Measurements from ENCODE around the gene HOXD1. TPM values are rescaled to one million over a fixed set of nuclear protein-coding genes. Genes with fewer than 3 reads are reported as not detected.

HOXD1 gene
- total and polyA plus RNA-seq, 4 experiments from 2014 or later = not detected

GRCh38 chr2:176170602-176171305, 17.7 kb upstream of the HOXD1 start:
- no peak overlapping the region for H3K4me3 Mint-ChIP-seq

DNA sequence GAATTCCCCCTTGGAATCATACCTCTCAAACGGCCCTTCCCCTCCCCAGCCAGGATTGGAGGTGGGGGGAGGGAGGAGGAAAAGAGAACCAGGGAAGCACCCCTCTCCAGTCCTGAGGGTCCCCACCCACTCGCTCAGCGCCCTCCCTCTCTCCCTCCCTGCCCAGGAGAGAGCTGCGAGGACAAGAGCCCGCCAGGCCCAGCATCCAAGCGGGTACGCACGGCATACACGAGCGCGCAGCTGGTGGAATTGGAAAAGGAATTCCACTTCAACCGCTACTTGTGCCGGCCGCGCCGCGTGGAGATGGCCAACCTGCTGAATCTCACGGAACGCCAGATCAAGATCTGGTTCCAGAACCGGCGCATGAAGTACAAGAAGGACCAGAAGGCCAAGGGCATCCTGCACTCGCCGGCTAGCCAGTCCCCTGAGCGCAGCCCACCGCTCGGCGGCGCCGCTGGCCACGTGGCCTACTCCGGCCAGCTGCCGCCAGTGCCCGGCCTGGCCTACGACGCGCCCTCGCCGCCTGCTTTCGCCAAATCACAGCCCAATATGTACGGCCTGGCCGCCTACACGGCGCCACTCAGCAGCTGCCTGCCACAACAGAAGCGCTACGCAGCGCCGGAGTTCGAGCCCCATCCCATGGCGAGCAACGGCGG, 17.0 kb upstream of the HOXD1 start:
- Histone ChIP-seq H3K27me3 (ENCODE audit: insufficient read depth, low read length) (peaks cover 60% of the 10 kb centered on the region), H3K4me1 (ENCODE audit: insufficient read depth, low read length) (no peaks in the 10 kb centered on the region), H3K9me3 (ENCODE audit: control insufficient read depth in 1 of 2, low read length in 2 of 2) (no peaks in the 10 kb centered on the region), H3K27ac (ENCODE audit: low read depth, low read length) (no peak overlapping the region), H3K4me3 (ENCODE audit: low read length in 2 of 2) (no peak overlapping the region), H3K36me3 (ENCODE audit: insufficient read depth, low read length) (no peaks in the 10 kb centered on the region)
- no peak for DNase-seq
- ChIA-PET POLR2A (ENCODE audit: partially characterized antibody) (no interaction called here), CTCF (ENCODE audit: partially characterized antibody) (no interaction called here)
- Mint-ChIP-seq H3K27me3 (peaks cover 55 to 69% of the 10 kb centered on the region in 2 donors), H3K4me3 (no peak overlapping the region), H3K9me3 (peaks cover 0 to 9% (median 2%) of the 10 kb centered on the region in 8 donors), H3K4me1 (peaks cover 3 to 11% (median 10%) of the 10 kb centered on the region in 4 donors), H3K36me3 (no peaks in the 10 kb centered on the region), H3K27ac (no peak overlapping the region)
- intact Hi-C loops (cut with micrococcal nuclease) = no loop called here

More at GRCh38 chr2:176170602-176171305, 17.7 kb upstream of the HOXD1 start:
- ChIA-PET POLR2A (ENCODE audit: partially characterized antibody) (no interaction called here), CTCF (ENCODE audit: partially characterized antibody) (no interaction called here)
- Histone ChIP-seq H3K36me3 (ENCODE audit: insufficient read depth, low read length) (no peaks in the 10 kb centered on the region), H3K9me3 (ENCODE audit: control insufficient read depth in 1 of 2, low read length in 2 of 2) (no peaks in the 10 kb centered on the region), H3K4me3 (ENCODE audit: low read length in 2 of 2) (no peak overlapping the region), H3K4me1 (ENCODE audit: insufficient read depth, low read length) (no peaks in the 10 kb centered on the region), H3K27ac (ENCODE audit: low read depth, low read length) (no peak overlapping the region), H3K27me3 (ENCODE audit: insufficient read depth, low read length) (peaks cover 62% of the 10 kb centered on the region)
- intact Hi-C loops (cut with micrococcal nuclease) = no loop called here
- Mint-ChIP-seq H3K9me3 (peaks cover 0 to 9% (median 2%) of the 10 kb centered on the region in 8 donors), H3K27ac (no peak overlapping the region), H3K4me1 (peaks cover 3 to 11% (median 10%) of the 10 kb centered on the region in 4 donors), H3K27me3 (peaks cover 59 to 67% of the 10 kb centered on the region in 2 donors), H3K36me3 (no peaks in the 10 kb centered on the region)
- DNase-seq = no peak

- H3K4me3 Mint-ChIP-seq = peak overlapping the region in 3 of 8 donors; percentile 36 to 46 (median 41)
- H3K27me3 Mint-ChIP-seq = peaks cover 55 to 69% of the 10 kb centered on the region in 2 donors
- H3K36me3 ChIP-seq (ENCODE audit: insufficient read depth, low read length) = no peaks in the 10 kb centered on the region
- intact Hi-C loops (cut with micrococcal nuclease) = no loop called here
- no peak overlapping the region for H3K27ac ChIP-seq (ENCODE audit: low read depth, low read length)
- peaks cover 0 to 6% (median 2%) of the 10 kb centered on the region in 8 donors for H3K9me3 Mint-ChIP-seq
- POLR2A ChIA-PET (ENCODE audit: partially characterized antibody) = no interaction called here
- CTCF ChIA-PET (ENCODE audit: partially characterized antibody) = no interaction called here
- H3K36me3 Mint-ChIP-seq = no peaks in the 10 kb centered on the region
- H3K27me3 ChIP-seq (ENCODE audit: insufficient read depth, low read length) = peaks cover 60% of the 10 kb centered on the region
- no peaks in the 10 kb centered on the region for H3K4me1 ChIP-seq (ENCODE audit: insufficient read depth, low read length)
- no peak overlapping the region for H3K4me3 ChIP-seq (ENCODE audit: low read length in 2 of 2)
- H3K4me1 Mint-ChIP-seq = peaks cover 3 to 13% (median 11%) of the 10 kb centered on the region in 4 donors
- no peaks in the 10 kb centered on the region for H3K9me3 ChIP-seq (ENCODE audit: control insufficient read depth in 1 of 2, low read length in 2 of 2)
- no peak for DNase-seq
- peak overlapping the region in 1 of 7 donors; percentile 45 for H3K27ac Mint-ChIP-seq
Measured at GRCh38 chr2:176172007-176172894, 16.2 kb upstream of the HOXD1 start.

GRCh38 chr2:176172895-176173566, 15.4 kb upstream of the HOXD1 start:
- Mint-ChIP-seq H3K4me3 (peak overlapping the region in 1 of 8 donors; percentile 36), H3K4me1 (peaks cover 3 to 17% (median 14%) of the 10 kb centered on the region in 4 donors), H3K36me3 (no peaks in the 10 kb centered on the region), H3K27me3 (peaks cover 49 to 67% of the 10 kb centered on the region in 2 donors), H3K9me3 (peaks cover 0 to 5% (median 0%) of the 10 kb centered on the region in 8 donors), H3K27ac (peak overlapping the region in 2 of 7 donors; percentile 45 to 77)
- intact Hi-C loops (cut with micrococcal nuclease) = no loop called here
- Histone ChIP-seq H3K4me3 (ENCODE audit: low read length in 2 of 2) (no peak overlapping the region), H3K9me3 (ENCODE audit: control insufficient read depth in 1 of 2, low read length in 2 of 2) (no peaks in the 10 kb centered on the region), H3K36me3 (ENCODE audit: insufficient read depth, low read length) (no peaks in the 10 kb centered on the region), H3K27me3 (ENCODE audit: insufficient read depth, low read length) (peaks cover 57% of the 10 kb centered on the region), H3K27ac (ENCODE audit: low read depth, low read length) (no peak overlapping the region), H3K4me1 (ENCODE audit: insufficient read depth, low read length) (no peaks in the 10 kb centered on the region)
- no peak for DNase-seq
- ChIA-PET CTCF (ENCODE audit: partially characterized antibody) (no interaction called here), POLR2A (ENCODE audit: partially characterized antibody) (no interaction called here)

GRCh38 chr2:176173567-176174381, 14.7 kb upstream of the HOXD1 start:
- peaks cover 57% of the 10 kb centered on the region for H3K27me3 ChIP-seq (ENCODE audit: insufficient read depth, low read length)

GRCh38 chr2:176174382-176174823, 14.1 kb upstream of the HOXD1 start:
- no peak overlapping the region for H3K27ac ChIP-seq (ENCODE audit: low read depth, low read length)
- no peaks in the 10 kb centered on the region for H3K9me3 ChIP-seq (ENCODE audit: control insufficient read depth in 1 of 2, low read length in 2 of 2)
- H3K4me3 ChIP-seq (ENCODE audit: low read length in 2 of 2) = no peak overlapping the region
- H3K4me1 Mint-ChIP-seq = peaks cover 3 to 22% (median 15%) of the 10 kb centered on the region in 4 donors
- H3K4me1 ChIP-seq (ENCODE audit: insufficient read depth, low read length) = no peaks in the 10 kb centered on the region
- peaks cover 0 to 5% (median 0%) of the 10 kb centered on the region in 8 donors for H3K9me3 Mint-ChIP-seq
- H3K27ac Mint-ChIP-seq = no peak overlapping the region
- H3K27me3 ChIP-seq (ENCODE audit: insufficient read depth, low read length) = peaks cover 62% of the 10 kb centered on the region
- H3K4me3 Mint-ChIP-seq = no peak overlapping the region
- H3K36me3 Mint-ChIP-seq = no peaks in the 10 kb centered on the region
- no peak for DNase-seq
- ChIA-PET POLR2A (ENCODE audit: partially characterized antibody) (no interaction called here), CTCF (ENCODE audit: partially characterized antibody) (no interaction called here)
- intact Hi-C loops (cut with micrococcal nuclease) = no loop called here
- no peaks in the 10 kb centered on the region for H3K36me3 ChIP-seq (ENCODE audit: insufficient read depth, low read length)
- peaks cover 57 to 66% of the 10 kb centered on the region in 2 donors for H3K27me3 Mint-ChIP-seq

More at GRCh38 chr2:176173567-176174381, 14.7 kb upstream of the HOXD1 start:
- peaks cover 54 to 68% of the 10 kb centered on the region in 2 donors for H3K27me3 Mint-ChIP-seq
- peaks cover 0 to 5% (median 0%) of the 10 kb centered on the region in 8 donors for H3K9me3 Mint-ChIP-seq
- no peak overlapping the region for H3K27ac Mint-ChIP-seq
- Histone ChIP-seq H3K36me3 (ENCODE audit: insufficient read depth, low read length) (no peaks in the 10 kb centered on the region), H3K4me1 (ENCODE audit: insufficient read depth, low read length) (no peaks in the 10 kb centered on the region), H3K4me3 (ENCODE audit: low read length in 2 of 2) (no peak overlapping the region), H3K27ac (ENCODE audit: low read depth, low read length) (no peak overlapping the region), H3K9me3 (ENCODE audit: control insufficient read depth in 1 of 2, low read length in 2 of 2) (no peaks in the 10 kb centered on the region)
- POLR2A ChIA-PET (ENCODE audit: partially characterized antibody) = no interaction called here
- peaks cover 3 to 19% (median 14%) of the 10 kb centered on the region in 4 donors for H3K4me1 Mint-ChIP-seq
- DNase-seq = no peak
- H3K4me3 Mint-ChIP-seq = no peak overlapping the region
- CTCF ChIA-PET (ENCODE audit: partially characterized antibody) = no interaction called here
- no peaks in the 10 kb centered on the region for H3K36me3 Mint-ChIP-seq
- intact Hi-C loops (cut with micrococcal nuclease) = no loop called here
